ENCODE results near the gene HPSE2.

- TF ChIP-seq POLR2A (IDR thresholded peaks at IDR 0.05; ENCODE audit: low read depth, low read length) (no peak), POU2F2 (IDR thresholded peaks at IDR 0.05; ENCODE audit: low read depth, low read length) (no peak)
Observed at GRCh38 chr10:98855403-98856189, 380.1 kb downstream of the HPSE2 start.

Data from GM12891 (cell line).